Natural killer cell (primary cell): ENCODE data around the gene ARHGAP6. TPM values are rescaled to one million over a fixed set of nuclear protein-coding genes. Genes with fewer than 3 reads are reported as not detected.

ENCODE experiments used
- ATAC-seq, 3 donors: fragments of 150-1000 bp in 2 of 3; fragments of 200-7000 bp in 1 of 3; cut with Tn5 transposase; 1 replicate in 1 of 3; 2 replicates in 2 of 3; pipeline ENCODE4 v1.10.0; 2021; ENCODE audit warnings: mild to moderate bottlenecking in 2 of 3, moderate library complexity in 2 of 3
- DNase-seq, 2 donors: peaks; one replicate each; pipeline versions ENCODE4 v3.0.0 to v3.0.0-alpha.2; 2013 to 2021; ENCODE audit warnings: mixed read lengths in 1 of 2
- H3K27ac ChIP-seq: one replicate; pipeline ENCODE4 v1.5.1; 2013; ENCODE audit warnings: mild to moderate bottlenecking, low read length
- H3K27me3 ChIP-seq: one replicate; pipeline ENCODE4 v1.6.1; 2013; ENCODE audit warnings: low read length; ENCODE audit not compliant: control insufficient read depth, insufficient read depth
- H3K36me3 ChIP-seq: one replicate; pipeline ENCODE4 v1.6.1; 2013; ENCODE audit warnings: low read length; ENCODE audit not compliant: control insufficient read depth, insufficient read depth
- H3K4me1 ChIP-seq: one replicate; pipeline ENCODE4 v1.6.1; 2013; ENCODE audit warnings: low read length; ENCODE audit not compliant: control insufficient read depth, insufficient read depth
- H3K4me3 ChIP-seq: one replicate; pipeline ENCODE4 v1.5.1; 2013; ENCODE audit warnings: low read length
- H3K9me3 ChIP-seq: one replicate; pipeline ENCODE4 v1.6.1; 2013; ENCODE audit warnings: low read length; ENCODE audit not compliant: control insufficient read depth, insufficient read depth
- H3K27ac Mint-ChIP-seq, 2 donors: one replicate each; pipeline ENCODE4 v1.8.0; 2022; ENCODE audit warnings: mild to moderate bottlenecking in 2 of 2, mixed read lengths in 2 of 2, moderate library complexity in 1 of 2
- H3K27me3 Mint-ChIP-seq, 2 donors: one replicate each; pipeline ENCODE4 v1.8.0; 2022; ENCODE audit warnings: low read depth in 2 of 2, mixed read lengths in 2 of 2
- H3K36me3 Mint-ChIP-seq: one replicate; pipeline ENCODE4 v1.8.0; 2022; ENCODE audit warnings: mixed read lengths
- H3K4me1 Mint-ChIP-seq, 2 donors: one replicate each; pipeline ENCODE4 v1.8.0; 2022; ENCODE audit warnings: mixed read lengths in 2 of 2
- H3K4me3 Mint-ChIP-seq: one replicate; pipeline ENCODE4 v1.8.0; 2022; ENCODE audit warnings: mild to moderate bottlenecking, moderate library complexity, mixed read lengths
- H3K9me3 Mint-ChIP-seq, 2 donors: one replicate each; pipeline ENCODE4 v1.8.0; 2022; ENCODE audit warnings: mixed read lengths in 2 of 2
- CTCF ChIP-seq: fragments of 200-600 bp; IDR thresholded peaks from one replicate; pipeline ENCODE4 v1.8.0; 2022; ENCODE audit warnings: antibody characterized with exemption
- WGBS: methylation state at CpG from one replicate; pipeline ENCODE4 v1.1.7; 2013; ENCODE audit warnings: missing lambda C conversion rate; ENCODE audit not compliant: insufficient coverage; 5-methylcytosine and 5-hydroxymethylcytosine counted together
- intact Hi-C: fragments of 100-400 bp; cut with micrococcal nuclease; formaldehyde crosslinking; loops from one replicate; pipeline ENCODE4 v1.14.2; 2022
- total RNA-seq, 4 donors: library from RNA; stranded (reverse); fragments of 120-200 nt in 1 of 4; gene quantifications; one replicate each; pipeline versions ENCODE4 v1.2.3 to v1.2.4, GENCODE V29; 2013 to 2022

Gene ARHGAP6
- total RNA-seq, 3 donors from 2014 or later (not counting 1 experiment from before 2014, with no cell fraction given) = 0.32 to 1.9 (median 1.8) TPM

DNA sequence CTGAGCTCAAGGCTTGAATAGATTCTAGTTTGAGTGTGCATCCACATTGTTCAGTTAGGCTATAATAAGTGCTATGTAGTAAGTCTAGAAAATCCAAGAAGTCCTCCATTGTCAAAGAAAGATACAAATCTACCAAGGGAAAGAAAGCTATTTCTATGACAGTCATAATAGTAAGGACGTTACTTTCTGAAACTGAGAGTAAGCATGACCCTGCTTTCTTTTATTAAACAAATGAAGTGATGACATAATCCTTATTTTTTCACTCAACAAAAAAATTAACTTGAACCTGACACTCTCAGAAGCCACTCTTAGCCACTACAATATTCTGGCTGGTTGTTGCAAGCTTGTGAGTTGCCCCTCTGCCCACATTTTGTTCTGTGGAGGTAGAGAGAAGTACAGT lies 406.3 kb downstream of the ARHGAP6 start:
- WGBS = no CpG with 5 or more reads among the region's 1 CpG
- Histone ChIP-seq H3K4me1 (no peaks in the 10 kb centered on the region), H3K27ac (no peak overlapping the region), H3K9me3 (no peaks in the 10 kb centered on the region), H3K36me3 (no peaks in the 10 kb centered on the region), H3K27me3 (no peaks in the 10 kb centered on the region), H3K4me3 (no peak overlapping the region)
- Mint-ChIP-seq H3K4me3 (no peak overlapping the region), H3K4me1 (no peaks in the 10 kb centered on the region), H3K36me3 (no peaks in the 10 kb centered on the region), H3K9me3 (peaks cover 4 to 5% of the 10 kb centered on the region in 2 donors), H3K27me3 (no peaks in the 10 kb centered on the region), H3K27ac (no peak overlapping the region)
- TF ChIP-seq CTCF = no peak
- intact Hi-C loops = no loop called here
- DNase-seq = no peak
- ATAC-seq = no peak

DNA sequence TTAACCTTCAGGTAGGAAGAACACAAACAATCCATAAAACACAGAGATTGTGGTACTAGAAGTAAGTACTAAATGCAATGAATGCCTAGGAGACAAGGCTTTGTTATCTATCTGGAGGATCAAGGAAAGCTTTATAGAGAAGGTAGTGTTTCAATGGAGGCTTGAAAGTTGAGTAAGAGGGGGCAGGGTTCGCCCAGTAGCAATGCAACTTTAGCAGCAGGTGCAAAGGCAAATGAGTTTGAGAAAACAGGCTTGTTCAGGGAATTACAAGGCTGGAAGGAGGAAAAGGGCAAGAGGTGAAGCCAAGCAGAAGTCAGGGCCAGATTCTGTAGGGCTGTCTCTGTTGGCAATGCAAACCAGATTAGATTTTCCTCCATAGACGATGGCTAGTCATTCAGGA lies 408.0 kb downstream of the ARHGAP6 start:
- Mint-ChIP-seq H3K4me3 (no peak overlapping the region), H3K27me3 (no peaks in the 10 kb centered on the region), H3K36me3 (no peaks in the 10 kb centered on the region), H3K4me1 (no peaks in the 10 kb centered on the region), H3K9me3 (peaks cover 4 to 5% of the 10 kb centered on the region in 2 donors), H3K27ac (no peak overlapping the region)
- H3K36me3 ChIP-seq = no peaks in the 10 kb centered on the region
- DNase-seq (no peak), ATAC-seq (no peak)
- no peak overlapping the region for H3K4me3 ChIP-seq
- H3K4me1 ChIP-seq = no peaks in the 10 kb centered on the region
- no peak overlapping the region for H3K27ac ChIP-seq
- no peaks in the 10 kb centered on the region for H3K27me3 ChIP-seq
- no peaks in the 10 kb centered on the region for H3K9me3 ChIP-seq
- 81% methylated on average over 2 of the region's 2 CpGs for WGBS
- intact Hi-C loops = no loop called here
- TF ChIP-seq CTCF = no peak

- H3K36me3 Mint-ChIP-seq = no peaks in the 10 kb centered on the region
- peaks cover 4 to 5% of the 10 kb centered on the region in 2 donors for H3K9me3 Mint-ChIP-seq
- WGBS = 83% methylated on average over 1 of the region's 2 CpGs
- H3K27ac Mint-ChIP-seq = no peak overlapping the region
- H3K27me3 ChIP-seq = no peaks in the 10 kb centered on the region
- no peak overlapping the region for H3K4me3 ChIP-seq
- H3K27ac ChIP-seq = no peak overlapping the region
- intact Hi-C loops = no loop called here
- no peaks in the 10 kb centered on the region for H3K9me3 ChIP-seq
- no peak for DNase-seq
- H3K4me3 Mint-ChIP-seq = no peak overlapping the region
- TF ChIP-seq CTCF = no peak
- no peaks in the 10 kb centered on the region for H3K4me1 ChIP-seq
- no peaks in the 10 kb centered on the region for H3K36me3 ChIP-seq
- no peak for ATAC-seq
- no peaks in the 10 kb centered on the region for H3K27me3 Mint-ChIP-seq
- no peaks in the 10 kb centered on the region for H3K4me1 Mint-ChIP-seq
Measured at GRCh38 chrX:11257290-11257689, 408.4 kb downstream of the ARHGAP6 start.

DNA sequence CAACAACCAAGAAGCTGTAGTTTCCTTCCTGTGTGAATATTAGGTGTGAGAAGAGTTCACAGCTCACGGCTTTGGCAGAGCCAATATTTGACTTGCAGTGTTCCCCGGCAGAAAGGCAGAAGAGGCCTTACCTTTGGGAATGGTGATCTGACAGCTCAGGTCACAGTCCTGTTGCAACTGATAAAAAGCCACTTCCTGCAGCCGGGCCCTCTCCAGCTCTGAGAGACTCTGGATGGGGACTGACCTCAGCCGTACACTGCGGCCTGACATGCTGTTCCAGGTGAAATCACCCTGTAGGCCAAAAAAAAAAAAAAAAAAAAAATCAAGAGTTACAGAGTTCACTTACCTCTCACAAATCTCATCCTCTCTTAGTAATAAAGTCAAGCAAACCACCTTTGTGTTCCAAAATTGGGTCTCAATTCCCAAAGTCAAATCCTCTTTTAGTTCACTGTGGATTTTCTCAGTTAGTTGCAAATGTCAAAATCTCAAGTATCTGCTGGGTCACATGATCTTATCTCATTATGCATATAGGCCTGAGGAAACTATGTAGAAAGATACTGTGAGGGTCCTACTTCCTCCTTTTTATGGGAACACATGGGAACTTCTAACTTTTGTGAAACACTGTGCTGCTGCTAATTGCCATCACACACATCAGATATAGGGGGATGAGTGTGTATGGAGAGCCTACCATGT lies 411.2 kb downstream of the ARHGAP6 start:
- no peak for TF ChIP-seq CTCF
- Mint-ChIP-seq H3K27ac (no peak overlapping the region), H3K36me3 (no peaks in the 10 kb centered on the region), H3K4me3 (no peak overlapping the region), H3K9me3 (peaks cover 5 to 7% of the 10 kb centered on the region in 2 donors), H3K27me3 (no peaks in the 10 kb centered on the region), H3K4me1 (no peaks in the 10 kb centered on the region)
- WGBS = 47% methylated on average over 5 of the region's 5 CpGs
- DNase-seq (no peak), ATAC-seq (no peak)
- Histone ChIP-seq H3K4me3 (no peak overlapping the region), H3K36me3 (no peaks in the 10 kb centered on the region), H3K27me3 (no peaks in the 10 kb centered on the region), H3K4me1 (no peaks in the 10 kb centered on the region), H3K9me3 (no peaks in the 10 kb centered on the region), H3K27ac (no peak overlapping the region)
- intact Hi-C loops = no loop called here
